Keratinocyte (primary cell): ENCODE results near the gene KIF5A. TPM values are rescaled to one million over a fixed set of nuclear protein-coding genes. Genes with fewer than 3 reads are reported as not detected.

ENCODE experiments used
- DNase-seq: peaks from one replicate; pipeline ENCODE4 v3.0.0-alpha.2; 2011; ENCODE audit warnings: low read depth, missing footprints, low spot score
- FAIRE-seq: peaks from 2 replicates; lab custom pipeline; 2011; peaks lifted over from hg19 to GRCh38; lab: Jason Lieb, UNC
- H2AFZ ChIP-seq: 2 replicates; pipeline ENCODE4 v1.6.0; 2012; ENCODE audit warnings: low read length, control low read depth, inconsistent platforms; ENCODE audit not compliant: control insufficient read depth
- H3K27ac ChIP-seq: 2 replicates; pipeline ENCODE4 v1.5.1; 2011; ENCODE audit warnings: low read length; ENCODE audit not compliant: control insufficient read depth, insufficient read depth
- H3K27me3 ChIP-seq: 3 replicates; pipeline ENCODE4 v1.6.0; 2011; ENCODE audit warnings: low read length; ENCODE audit not compliant: control insufficient read depth, insufficient read depth; ENCODE audit errors: extremely low read depth
- H3K36me3 ChIP-seq, 2 experiments: 2 replicates in 1 of 2; 3 replicates in 1 of 2; pipeline ENCODE4 v1.5.1; 2011; ENCODE audit warnings: low read length in 2 of 2, mild to moderate bottlenecking in 1 of 2; ENCODE audit not compliant: control insufficient read depth in 2 of 2, insufficient read depth in 2 of 2; ENCODE audit errors: extremely low read depth in 1 of 2
- H3K4me1 ChIP-seq: 3 replicates; pipeline ENCODE4 v1.5.1; 2011; ENCODE audit warnings: low read length; ENCODE audit not compliant: control insufficient read depth, insufficient read depth; ENCODE audit errors: extremely low read depth
- H3K4me2 ChIP-seq: 3 replicates; pipeline ENCODE4 v1.6.0; 2011; ENCODE audit warnings: low read depth, low read length; ENCODE audit not compliant: control insufficient read depth, insufficient read depth; ENCODE audit errors: extremely low read depth
- H3K4me3 ChIP-seq, 3 experiments: fragments of 200-600 bp in 1 of 3; sonication (generic) in 1 of 3; 2 replicates in 2 of 3; 3 replicates in 1 of 3; pipeline ENCODE4 v1.5.1; 2011 to 2016; ENCODE audit warnings: low read length in 3 of 3, mild to moderate bottlenecking in 3 of 3, control low read depth in 2 of 3, inconsistent platforms in 1 of 3, low read depth in 1 of 3, mixed read lengths in 1 of 3, mixed run types in 1 of 3, moderate library complexity in 1 of 3; ENCODE audit not compliant: control insufficient read depth in 2 of 3, insufficient read depth in 2 of 3; ENCODE audit errors: extremely low read depth in 1 of 3
- H3K79me2 ChIP-seq: 2 replicates; pipeline ENCODE4 v1.6.0; 2012; ENCODE audit warnings: low read length; ENCODE audit not compliant: control insufficient read depth, insufficient read depth
- H3K9ac ChIP-seq: 3 replicates; pipeline ENCODE4 v1.6.0; 2011; ENCODE audit warnings: low read length; ENCODE audit not compliant: control insufficient read depth, insufficient read depth; ENCODE audit errors: extremely low read depth
- H3K9me1 ChIP-seq: 3 replicates; pipeline ENCODE4 v1.6.0; 2011; ENCODE audit warnings: low read length; ENCODE audit not compliant: control insufficient read depth, insufficient read depth; ENCODE audit errors: extremely low read depth
- H3K9me3 ChIP-seq: 2 replicates; pipeline ENCODE4 v1.5.1; 2012; ENCODE audit warnings: low read depth, low read length; ENCODE audit not compliant: control insufficient read depth
- H4K20me1 ChIP-seq: 3 replicates; pipeline ENCODE4 v1.6.0; 2011; ENCODE audit warnings: low read length; ENCODE audit not compliant: control insufficient read depth, insufficient read depth; ENCODE audit errors: extremely low read depth
- CTCF ChIP-seq, 3 experiments: IDR thresholded peaks in 1 of 3; conservative IDR thresholded peaks in 1 of 3; optimal IDR thresholded peaks in 1 of 3; 2 replicates in 2 of 3; 3 replicates in 1 of 3; pipeline versions ENCODE3 to v1.5.1; 2011; ENCODE audit warnings: low read length in 3 of 3, mild to moderate bottlenecking in 3 of 3, moderate library complexity in 2 of 3, control low read depth in 1 of 3, inconsistent platforms in 1 of 3; ENCODE audit not compliant: insufficient read depth in 2 of 3; ENCODE audit errors: extremely low read depth in 1 of 3
- EZH2 ChIP-seq: IDR thresholded peaks from one replicate; pipeline ENCODE4 v1.6.1; 2012; ENCODE audit warnings: inconsistent platforms, mild to moderate bottlenecking, low read length, moderate library complexity
- dilution Hi-C: fragments of 300-500 bp; cut with MboI; formaldehyde crosslinking; loops from one replicate; pipeline ENCODE4 v1.7.0; 2020; ENCODE audit warnings: low sequenced_read_pairs; ENCODE audit not compliant: extremely low pct_ligation_motif_present
- polyA plus RNA-seq, 5 experiments: library from polyadenylated mRNA; depleted of rRNA in 3 of 5; stranded (reverse) in 3 of 5; stranded (forward) in 1 of 5; unstranded in 1 of 5; fragments of >200 nt; gene quantifications; 1 replicate in 1 of 5; 2 replicates in 3 of 5; 3 replicates in 1 of 5; pipeline versions ENCODE4 v1.2.1 to v1.2.3, GENCODE V29; 2011 to 2012; ENCODE audit warnings: missing spikeins in 2 of 5, low read depth in 1 of 5, low replicate concordance in 1 of 5

Gene KIF5A
- polyA plus RNA-seq, 1 donor (not counting 4 experiments of a cell fraction or from before 2014, with no cell fraction given): 0.05 TPM

GRCh38 chr12:57548488-57548887, 1.4 kb upstream of the KIF5A start:
- FAIRE-seq: no peak
- Histone ChIP-seq H3K4me1 (peaks cover 20% of the 10 kb centered on the region), H3K27me3 (peaks cover 26% of the 10 kb centered on the region), H3K4me3 (no peak overlapping the region), H2AFZ (no peak overlapping the region), H3K9me1 (peaks cover 3% of the 10 kb centered on the region), H3K4me2 (no peak overlapping the region), H4K20me1 (peaks cover 4% of the 10 kb centered on the region), H3K9me3 (no peaks in the 10 kb centered on the region), H3K27ac (no peak overlapping the region), H3K79me2 (peaks cover 29% of the 10 kb centered on the region), H3K36me3 (peaks cover 5 to 8% of the 10 kb centered on the region in 2 experiments), H3K9ac (no peak overlapping the region)
- no peak for DNase-seq
- TF ChIP-seq EZH2 (no peak), CTCF (optimal IDR thresholded peaks at IDR 0.05 in 1 of 3, IDR thresholded peaks at IDR 0.05 in 1 of 3, conservative IDR thresholded peaks at IDR 0.05 in 1 of 3; ENCODE audit: extremely low read depth in 1 of 3, insufficient read depth in 2 of 3, low read length in 3 of 3) (no peak)
- dilution Hi-C loops: no loop called here

- dilution Hi-C loops: no loop called here
- Histone ChIP-seq H2AFZ (no peak overlapping the region), H3K36me3 (peaks cover 4 to 8% of the 10 kb centered on the region in 2 experiments), H3K79me2 (peaks cover 23% of the 10 kb centered on the region), H3K4me3 (peak overlapping the region in 1 of 3 experiments; percentile 20), H3K4me2 (peak overlapping the region; percentile 66), H3K27ac (no peak overlapping the region), H3K9ac (no peak overlapping the region), H3K9me3 (no peaks in the 10 kb centered on the region), H4K20me1 (peaks cover 3% of the 10 kb centered on the region), H3K4me1 (peaks cover 20% of the 10 kb centered on the region), H3K9me1 (peaks cover 3% of the 10 kb centered on the region), H3K27me3 (peaks cover 26% of the 10 kb centered on the region)
- FAIRE-seq: no peak
- DNase-seq: no peak
- TF ChIP-seq CTCF (optimal IDR thresholded peaks at IDR 0.05 in 1 of 3, IDR thresholded peaks at IDR 0.05 in 1 of 3, conservative IDR thresholded peaks at IDR 0.05 in 1 of 3; ENCODE audit: extremely low read depth in 1 of 3, insufficient read depth in 2 of 3, low read length in 3 of 3): no peak
- no peak for TF ChIP-seq EZH2
Measured at GRCh38 chr12:57549203-57549908, 488 bp upstream of the KIF5A start.
